NB4 (cell line): ENCODE results near the gene SHB.

Source experiments
- CTCF ChIP-seq: IDR thresholded peaks from one replicate; pipeline ENCODE4 v1.5.1; 2012; ENCODE audit warnings: low read depth, low read length
- MAX ChIP-seq: IDR thresholded peaks from 2 replicates; pipeline ENCODE4 v1.6.1; 2011; ENCODE audit warnings: low read depth, low read length
- MYC ChIP-seq: IDR thresholded peaks from 2 replicates; pipeline ENCODE4 v1.6.1; 2011; ENCODE audit warnings: low read depth, low read length

- no peak for TF ChIP-seq CTCF
- no peak for TF ChIP-seq MAX
- no peak for TF ChIP-seq MYC
These were observed 38.4 kb downstream of the SHB start for GRCh38 chr9:38030658-38031057.
